DND-41 (cell line): ENCODE results near the gene TRAPPC10.

ENCODE experiments used
- ATAC-seq: fragments of 200-7000 bp; cut with Tn5 transposase; 3 replicates; pipeline ENCODE4 v1.9.1; 2021; ENCODE audit warnings: low read depth; ENCODE audit not compliant: insufficient read depth
- DNase-seq: peaks from one replicate; pipeline ENCODE4 v3.0.0-alpha.2; 2020
- H2AFZ ChIP-seq: 2 replicates; pipeline ENCODE4 v1.6.0; 2012; ENCODE audit warnings: low read depth, low read length
- H3K27ac ChIP-seq: 2 replicates; pipeline ENCODE4 v1.5.1; 2012; ENCODE audit warnings: low read length, inconsistent platforms
- H3K27me3 ChIP-seq: fragments of 200-600 bp; sonication (generic); 2 replicates; pipeline ENCODE4 v1.6.0; 2012; ENCODE audit warnings: low read length, mild to moderate bottlenecking, inconsistent platforms; ENCODE audit not compliant: insufficient read depth, poor library complexity
- H3K36me3 ChIP-seq: 2 replicates; pipeline ENCODE4 v1.5.1; 2012; ENCODE audit warnings: low read length, inconsistent platforms; ENCODE audit not compliant: insufficient read depth
- H3K4me1 ChIP-seq: 2 replicates; pipeline ENCODE4 v1.5.1; 2012; ENCODE audit warnings: mild to moderate bottlenecking, low read length; ENCODE audit not compliant: insufficient read depth
- H3K4me2 ChIP-seq: 2 replicates; pipeline ENCODE4 v1.6.0; 2012; ENCODE audit warnings: mild to moderate bottlenecking, moderate library complexity, low read length, inconsistent platforms; ENCODE audit not compliant: insufficient read depth
- H3K4me3 ChIP-seq, 2 experiments: fragments of 200-600 bp in 1 of 2; shearing (Covaris generic) in 1 of 2; 2 replicates each; pipeline ENCODE4 v1.5.1; 2012 to 2016; ENCODE audit warnings: inconsistent platforms in 2 of 2, low read length in 2 of 2, mild to moderate bottlenecking in 2 of 2, low read depth in 1 of 2, moderate library complexity in 1 of 2
- H3K79me2 ChIP-seq: 2 replicates; pipeline ENCODE4 v1.6.0; 2012; ENCODE audit warnings: low read length, inconsistent platforms; ENCODE audit not compliant: insufficient read depth
- H3K9ac ChIP-seq: 2 replicates; pipeline ENCODE4 v1.6.0; 2012; ENCODE audit warnings: low read depth, mild to moderate bottlenecking, inconsistent platforms, low read length, moderate library complexity
- H3K9me3 ChIP-seq: 2 replicates; pipeline ENCODE4 v1.5.1; 2012; ENCODE audit warnings: low read length, moderate library complexity, mild to moderate bottlenecking, inconsistent platforms; ENCODE audit not compliant: insufficient read depth, severe bottlenecking
- H4K20me1 ChIP-seq: 2 replicates; pipeline ENCODE4 v1.6.0; 2012; ENCODE audit warnings: low read length; ENCODE audit not compliant: insufficient read depth
- CTCF ChIP-seq: IDR thresholded peaks from 2 replicates; pipeline ENCODE4 v1.5.1; 2012; ENCODE audit warnings: borderline replicate concordance, low read length, moderate library complexity, mild to moderate bottlenecking; ENCODE audit not compliant: poor library complexity, severe bottlenecking; ENCODE audit errors: extremely low read depth
- EZH2 ChIP-seq: IDR thresholded peaks from 3 replicates; pipeline ENCODE4 v1.6.1; 2012; ENCODE audit warnings: borderline replicate concordance, low read depth, mild to moderate bottlenecking, moderate library complexity, low read length, inconsistent platforms; ENCODE audit not compliant: severe bottlenecking

TRAPPC10 gene

GRCh38 chr21:43985690-43986251, 26.3 kb upstream of the TRAPPC10 start:
- no peaks in the 10 kb centered on the region for H3K4me1 ChIP-seq
- H3K9me3 ChIP-seq, result no peaks in the 10 kb centered on the region
- no peaks in the 10 kb centered on the region for H3K79me2 ChIP-seq
- H3K27ac ChIP-seq, result no peak overlapping the region
- DNase-seq (no peak), ATAC-seq (0 out of 3 replicates have a peak, but pooled peaks have one; percentile 9)
- peaks cover 18% of the 10 kb centered on the region for H4K20me1 ChIP-seq
- TF ChIP-seq EZH2 (no peak), CTCF (no peak)
- peaks cover 19% of the 10 kb centered on the region for H3K36me3 ChIP-seq
- no peaks in the 10 kb centered on the region for H3K27me3 ChIP-seq
- no peak overlapping the region for H3K9ac ChIP-seq
- no peak overlapping the region for H2AFZ ChIP-seq
- no peak overlapping the region for H3K4me2 ChIP-seq
- no peak overlapping the region for H3K4me3 ChIP-seq

GRCh38 chr21:43986544-43987451, 25.3 kb upstream of the TRAPPC10 start:
- TF ChIP-seq EZH2 (no peak), CTCF (no peak)
- no peaks in the 10 kb centered on the region for H3K79me2 ChIP-seq
- no peak overlapping the region for H3K4me3 ChIP-seq
- H3K4me2 ChIP-seq, result no peak overlapping the region
- DNase-seq, result no peak
- no peak overlapping the region for H3K27ac ChIP-seq
- H3K36me3 ChIP-seq, result peaks cover 8% of the 10 kb centered on the region
- H4K20me1 ChIP-seq, result peaks cover 18% of the 10 kb centered on the region
- no peak for ATAC-seq
- no peak overlapping the region for H2AFZ ChIP-seq
- H3K27me3 ChIP-seq, result no peaks in the 10 kb centered on the region
- no peak overlapping the region for H3K9ac ChIP-seq
- no peaks in the 10 kb centered on the region for H3K4me1 ChIP-seq
- no peaks in the 10 kb centered on the region for H3K9me3 ChIP-seq

GRCh38 chr21:43987509-43987908, 24.6 kb upstream of the TRAPPC10 start:
- TF ChIP-seq EZH2 (no peak), CTCF (no peak)
- Histone ChIP-seq H2AFZ (no peak overlapping the region), H4K20me1 (peaks cover 18% of the 10 kb centered on the region), H3K4me1 (no peaks in the 10 kb centered on the region), H3K4me2 (no peak overlapping the region), H3K27me3 (no peaks in the 10 kb centered on the region), H3K36me3 (peaks cover 1% of the 10 kb centered on the region; the same call in 1 of the 2 replicates), H3K9ac (no peak overlapping the region), H3K4me3 (no peak overlapping the region), H3K9me3 (no peaks in the 10 kb centered on the region), H3K27ac (no peak overlapping the region), H3K79me2 (no peaks in the 10 kb centered on the region)
- no peak for DNase-seq
- ATAC-seq, result no peak
